Measurements from ENCODE around the gene PCYOX1L. TPM values are rescaled to one million over a fixed set of nuclear protein-coding genes. Genes with fewer than 3 reads are reported as not detected.
A peak's percentile ranks its signal among the peaks of the same experiment; 100 is the strongest.

PCYOX1L gene
- polyA plus RNA-seq, 6 donors from 2014 or later: 5.4 to 9.2 (median 8.0) TPM

DNA sequence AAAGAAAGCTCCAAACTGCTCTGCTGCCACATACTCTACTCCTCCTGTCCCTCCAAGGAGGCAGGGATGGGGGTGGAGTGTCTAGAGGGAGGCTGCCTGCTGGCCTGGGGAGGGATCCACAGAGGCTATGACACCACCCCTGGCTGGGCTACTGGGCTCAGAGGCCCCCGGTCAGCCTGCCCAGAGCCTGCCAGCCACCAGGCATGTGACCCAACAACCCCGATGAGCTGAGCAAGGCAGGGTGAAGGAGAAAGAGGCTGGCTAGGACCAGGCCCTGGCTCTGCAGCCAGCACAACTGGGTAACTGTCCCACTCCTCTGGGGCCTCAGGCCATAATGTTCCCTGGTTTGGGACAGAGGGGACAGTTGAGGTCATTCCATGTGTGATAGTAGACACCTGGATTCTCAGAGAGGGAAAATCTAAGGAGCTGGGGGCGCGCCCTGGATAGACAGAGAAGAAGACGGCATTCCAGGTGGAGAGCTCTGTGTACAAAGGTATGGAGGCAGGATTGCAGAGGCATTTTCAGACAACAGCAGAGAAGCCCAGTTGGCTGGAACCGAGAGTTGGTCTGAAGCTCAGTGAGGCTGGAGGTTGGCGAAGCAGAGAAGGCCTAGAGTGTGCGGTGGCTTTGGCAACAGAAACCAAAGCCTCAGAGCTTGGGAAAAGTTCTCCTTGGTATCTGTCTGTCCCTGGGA, 55.1 kb downstream of the PCYOX1L start:
- no peaks in the 10 kb centered on the region for H3K36me3 Mint-ChIP-seq
- no peak overlapping the region for H3K4me3 Mint-ChIP-seq
- H3K27ac Mint-ChIP-seq: no peak overlapping the region
- H3K4me1 Mint-ChIP-seq: no peaks in the 10 kb centered on the region
- no peak for DNase-seq
- no peaks in the 10 kb centered on the region for H3K9me3 Mint-ChIP-seq
- ATAC-seq (ENCODE audit: low read depth in 2 of 2): no peak
- H3K27me3 Mint-ChIP-seq: peaks cover 0 to 22% (median 19%) of the 10 kb centered on the region in 3 donors

- H3K36me3 Mint-ChIP-seq: no peaks in the 10 kb centered on the region
- H3K4me3 Mint-ChIP-seq: no peak overlapping the region
- H3K4me1 Mint-ChIP-seq: no peaks in the 10 kb centered on the region
- H3K27me3 Mint-ChIP-seq: peaks cover 0 to 23% (median 21%) of the 10 kb centered on the region in 3 donors
- ATAC-seq (ENCODE audit: low read depth in 2 of 2) (no peak), DNase-seq (no peak)
- H3K27ac Mint-ChIP-seq: peak overlapping the region in 1 of 6 donors; percentile 47
- H3K9me3 Mint-ChIP-seq: no peaks in the 10 kb centered on the region
These were observed 55.8 kb downstream of the PCYOX1L start for GRCh38 chr5:149413477-149414210.

- Mint-ChIP-seq H3K4me1 (no peaks in the 10 kb centered on the region), H3K4me3 (no peak overlapping the region), H3K9me3 (no peaks in the 10 kb centered on the region), H3K27ac (peak overlapping the region in 1 of 6 donors; percentile 16), H3K36me3 (no peaks in the 10 kb centered on the region), H3K27me3 (peaks cover 0 to 23% (median 21%) of the 10 kb centered on the region in 3 donors)
- ATAC-seq (ENCODE audit: low read depth in 2 of 2): no peak
- no peak for DNase-seq
These were observed 56.7 kb downstream of the PCYOX1L start for GRCh38 chr5:149414405-149415065.

DNA sequence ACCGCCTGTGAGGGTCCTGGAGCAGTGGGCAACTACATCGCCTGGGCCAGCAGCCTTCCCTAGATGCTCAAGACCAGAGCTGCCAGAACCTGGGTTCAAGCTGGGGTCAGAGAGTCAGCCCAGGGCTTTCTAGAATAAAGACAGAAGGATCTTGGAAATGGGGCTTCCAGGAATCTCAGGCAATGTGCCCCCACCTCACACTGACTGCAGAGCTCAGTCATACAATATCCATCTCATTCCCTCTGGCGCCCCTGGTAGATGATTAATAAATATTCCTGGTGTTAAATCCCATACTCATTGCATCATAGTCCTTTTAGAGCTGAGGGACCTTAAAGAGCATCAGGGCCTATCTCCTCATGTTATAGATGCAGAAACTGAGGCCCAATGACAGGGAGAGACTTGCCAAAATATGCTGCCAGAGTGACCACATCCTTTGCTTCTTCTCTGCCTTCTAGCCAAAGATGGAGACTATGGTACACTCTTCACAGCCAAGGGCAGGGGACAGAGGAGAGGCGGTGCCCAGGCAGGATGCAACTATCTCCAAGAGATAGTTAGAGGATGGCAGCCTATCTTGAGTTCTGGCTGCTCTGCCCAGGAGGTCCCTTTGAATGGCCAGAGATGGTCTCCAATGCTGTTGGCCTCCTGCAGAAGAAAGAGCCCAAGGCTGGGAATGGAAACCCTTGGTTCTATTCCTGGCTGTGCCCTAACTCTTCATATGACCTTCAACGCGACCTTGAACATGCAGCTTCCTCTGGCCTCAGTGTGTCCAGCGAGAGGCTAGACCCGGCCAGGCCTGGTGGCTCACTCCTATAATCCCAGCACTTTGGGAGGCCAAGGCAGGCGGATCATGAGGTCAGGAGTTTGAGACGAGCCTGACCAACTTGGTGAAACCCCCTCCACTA, 57.5 kb downstream of the PCYOX1L start:
- Mint-ChIP-seq H3K9me3 (no peaks in the 10 kb centered on the region), H3K36me3 (no peaks in the 10 kb centered on the region), H3K4me3 (no peak overlapping the region), H3K27ac (no peak overlapping the region), H3K27me3 (peaks cover 0 to 30% (median 26%) of the 10 kb centered on the region in 3 donors), H3K4me1 (peaks cover 0 to 5% (median 5%) of the 10 kb centered on the region in 3 donors)
- ATAC-seq (ENCODE audit: low read depth in 2 of 2): no peak
- DNase-seq: no peak

DNA sequence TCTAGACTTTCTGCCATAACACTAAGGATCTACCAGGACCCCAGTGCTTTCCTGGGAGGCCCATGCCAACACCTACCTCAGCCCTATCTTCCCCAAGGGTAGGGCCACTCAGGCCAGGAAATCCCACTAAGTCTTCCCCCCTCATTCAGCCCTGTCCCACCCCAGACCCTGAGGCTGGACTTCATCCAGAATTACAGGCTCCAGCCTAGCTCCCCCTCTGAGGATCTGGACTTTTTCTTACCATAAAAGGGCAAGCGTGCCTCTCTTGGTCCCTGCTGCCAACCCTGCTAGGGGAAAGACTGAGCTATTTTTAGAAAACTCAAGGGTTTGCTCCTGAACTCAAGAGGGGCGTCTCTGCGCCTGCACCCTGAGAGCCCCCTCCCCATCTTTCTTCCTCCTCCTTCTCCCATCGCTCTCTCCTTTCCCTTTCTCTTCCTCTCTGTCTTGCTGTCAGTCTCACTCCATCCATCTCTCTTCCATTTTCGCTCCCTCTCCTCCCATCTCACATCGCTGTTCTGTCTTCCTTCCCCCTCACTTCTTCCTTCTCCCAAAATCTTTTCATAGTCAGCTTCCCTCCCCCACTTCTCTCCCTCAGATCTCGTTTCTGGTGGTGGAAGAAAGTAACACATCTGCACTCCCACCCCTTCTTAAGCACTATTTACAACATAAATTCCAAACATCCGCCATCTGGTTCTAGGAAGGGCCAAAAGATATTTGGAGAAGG, 59.3 kb downstream of the PCYOX1L start:
- Mint-ChIP-seq H3K9me3 (no peaks in the 10 kb centered on the region), H3K27me3 (peaks cover 6 to 32% (median 31%) of the 10 kb centered on the region in 3 donors), H3K4me3 (no peak overlapping the region), H3K27ac (no peak overlapping the region), H3K36me3 (no peaks in the 10 kb centered on the region), H3K4me1 (peaks cover 0 to 8% (median 5%) of the 10 kb centered on the region in 3 donors)
- ATAC-seq (ENCODE audit: low read depth in 2 of 2): no peak
- DNase-seq: no peak

GRCh38 chr5:149417711-149418368, 60.0 kb downstream of the PCYOX1L start:
- Mint-ChIP-seq H3K36me3 (no peaks in the 10 kb centered on the region), H3K4me3 (no peak overlapping the region), H3K9me3 (no peaks in the 10 kb centered on the region), H3K4me1 (peaks cover 0 to 10% (median 5%) of the 10 kb centered on the region in 3 donors), H3K27me3 (peaks cover 7 to 35% (median 29%) of the 10 kb centered on the region in 3 donors), H3K27ac (no peak overlapping the region)
- ATAC-seq (ENCODE audit: low read depth in 2 of 2) (no peak), DNase-seq (no peak)

DNA sequence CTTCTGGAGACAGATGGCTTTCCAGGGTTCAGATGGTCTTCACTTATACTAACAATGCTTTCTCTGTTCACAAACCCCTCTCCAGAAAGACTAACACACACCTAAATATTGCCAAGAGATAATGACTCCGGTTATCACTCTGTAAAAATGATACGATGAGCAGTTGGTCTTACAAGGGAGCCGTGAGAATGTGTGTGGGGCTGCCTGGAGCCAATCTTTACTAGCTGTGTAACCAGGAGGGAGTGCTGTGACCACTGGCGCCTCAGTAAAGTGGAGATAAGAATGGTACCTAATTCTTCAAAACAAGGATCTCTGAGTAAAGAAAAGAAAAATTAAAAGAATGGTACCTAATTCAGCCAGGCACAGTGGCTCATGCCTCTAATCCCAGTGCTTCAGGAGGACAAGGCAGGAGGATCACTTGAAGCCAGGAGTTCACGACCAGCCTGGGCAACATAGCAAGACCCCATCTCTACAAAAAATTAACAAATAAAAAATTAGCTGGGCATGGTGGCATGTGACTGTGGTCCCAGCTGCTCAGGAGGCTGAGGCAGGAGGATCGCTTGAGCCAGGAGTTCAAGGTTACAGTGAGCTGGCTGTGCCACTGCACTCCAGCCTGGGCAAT, 61.2 kb downstream of the PCYOX1L start:
- no peaks in the 10 kb centered on the region for H3K36me3 Mint-ChIP-seq
- ATAC-seq (ENCODE audit: low read depth in 2 of 2) (no peak), DNase-seq (no peak)
- peaks cover 0 to 10% (median 5%) of the 10 kb centered on the region in 3 donors for H3K4me1 Mint-ChIP-seq
- peaks cover 7 to 35% (median 20%) of the 10 kb centered on the region in 3 donors for H3K27me3 Mint-ChIP-seq
- H3K4me3 Mint-ChIP-seq: no peak overlapping the region
- H3K27ac Mint-ChIP-seq: no peak overlapping the region
- no peaks in the 10 kb centered on the region for H3K9me3 Mint-ChIP-seq

Other genes with a start within 250 kb of the PCYOX1L start
- under 1 TPM in 3 of 6 donors, not detected in 3; 0.17 to 0.74 (median 0.21) TPM for gene ABLIM3, start 216.6 kb upstream of the PCYOX1L start, polyA plus RNA-seq (ENCODE audit: low read depth in 6 of 6)
- gene AFAP1L1, start 86.2 kb upstream of the PCYOX1L start, polyA plus RNA-seq (ENCODE audit: low read depth in 6 of 6): under 1 TPM in 2 of 6 donors, not detected in 4; 0.27 to 0.31 TPM
- 1 to 10 TPM in 5 of 6 donors, under 1 TPM in 1; 0.49 to 3.4 (median 2.0) TPM for gene GRPEL2, start 12.5 kb upstream of the PCYOX1L start, polyA plus RNA-seq (ENCODE audit: low read depth in 6 of 6)
- gene IL17B, start 21.2 kb downstream of the PCYOX1L start, polyA plus RNA-seq (ENCODE audit: low read depth in 6 of 6): not detected
- 100 to 1,000 TPM; 100 to 148 (median 129) TPM for gene CSNK1A1, start 193.4 kb downstream of the PCYOX1L start, polyA plus RNA-seq (ENCODE audit: low read depth in 6 of 6)
- gene ARHGEF37, start 223.5 kb downstream of the PCYOX1L start, polyA plus RNA-seq (ENCODE audit: low read depth in 6 of 6): under 1 TPM in 1 of 6 donors, not detected in 5; 0.95 TPM

All from naive B cell (primary cell).